NCI-H1105 treated with DMSO at 0.1 percent for 48 hours (cell line): ENCODE measurements around the gene STON2.
A peak's percentile ranks its signal among the peaks of the same experiment; 100 is the strongest.
"Not testable (repeated sequence)": the region's sequence is repeated elsewhere in the genome, so short reads cannot be mapped to it uniquely, and the experiment has no call there.

ENCODE experiments used
- DNase-seq: peaks from one replicate; lab custom pipeline; 2025; lab: John Stamatoyannopoulos, UW

The STON2 gene

GRCh38 chr14:81380009-81380408 is 20.1 kb downstream of the STON2 start:
- DNase-seq, result not testable (repeated sequence)

- no peak for DNase-seq
These were observed 28.3 kb downstream of the STON2 start for GRCh38 chr14:81371802-81372201.

GRCh38 chr14:81367563-81367962 is 32.6 kb downstream of the STON2 start:
- DNase-seq, result no peak

GRCh38 chr14:81366884-81367283 is 33.2 kb downstream of the STON2 start:
- no peak for DNase-seq

- DNase-seq, result no peak
These were observed 33.9 kb downstream of the STON2 start for GRCh38 chr14:81366214-81366613.

GRCh38 chr14:81363746-81364378 is 36.3 kb downstream of the STON2 start:
- DNase-seq, result no peak

GRCh38 chr14:81353691-81354323 is 46.3 kb downstream of the STON2 start:
- no peak for DNase-seq

- no peak for DNase-seq
These were observed 47.7 kb downstream of the STON2 start for GRCh38 chr14:81352413-81352812.

GRCh38 chr14:81351205-81351604 is 48.9 kb downstream of the STON2 start:
- no peak for DNase-seq

- DNase-seq, result no peak
These were observed 49.6 kb downstream of the STON2 start for GRCh38 chr14:81350344-81351130.

- no peak for DNase-seq
These were observed 52.1 kb downstream of the STON2 start for GRCh38 chr14:81348061-81348460.

GRCh38 chr14:81345781-81346180 is 54.3 kb downstream of the STON2 start:
- no peak for DNase-seq

- no peak for DNase-seq
These were observed 55.5 kb downstream of the STON2 start for GRCh38 chr14:81344481-81345160.

GRCh38 chr14:81343701-81344100 is 56.4 kb downstream of the STON2 start:
- DNase-seq, result no peak

- DNase-seq, result peak; percentile 7
These were observed 57.1 kb downstream of the STON2 start for GRCh38 chr14:81342850-81343580.

GRCh38 chr14:81341781-81342180 is 58.3 kb downstream of the STON2 start:
- DNase-seq, result no peak

- peak; percentile 43 for DNase-seq
These were observed 58.8 kb downstream of the STON2 start for GRCh38 chr14:81341370-81341769.

GRCh38 chr14:81340201-81340600 is 59.9 kb downstream of the STON2 start:
- DNase-seq, result no peak

- no peak for DNase-seq
These were observed 63.1 kb downstream of the STON2 start for GRCh38 chr14:81337073-81337472.

- DNase-seq, result no peak
These were observed 64.1 kb downstream of the STON2 start for GRCh38 chr14:81336009-81336408.

- no peak for DNase-seq
These were observed 67.4 kb downstream of the STON2 start for GRCh38 chr14:81332725-81333124.
